ENCODE results near the gene E2F6. TPM values are rescaled to one million over a fixed set of nuclear protein-coding genes. Genes with fewer than 3 reads are reported as not detected.

Gene E2F6
- polyA plus RNA-seq, 1 of the 3 experiments (the other 2 are of a cell fraction): 15.3 TPM

GRCh38 chr2:11402436-11402835 lies 63.5 kb downstream of the E2F6 start:
- ChIA-PET CTCF (interaction anchor here (0.6 to 18.9 kb wide), 6 partner anchors 10 to 271 kb away, joined by 3 to 294 read pairs (median 6); a partner anchor contains a TSS), POLR2A (interaction anchor here (0.6 kb wide), 1 partner anchor 204 kb away, joined by 5 read pairs; no protein-coding TSS in a partner anchor)
- WGBS (ENCODE audit: low lambda C conversion rate): 95% methylated on average over 8 of the region's 9 CpGs
- no peak overlapping the region for H3K4me3 ChIP-seq (ENCODE audit: low read depth in 2 of 2, low read length in 1 of 2)
- H3K36me3 ChIP-seq (replicated peaks in 1 of 2; ENCODE audit: control insufficient read depth in 1 of 2, insufficient read depth in 2 of 2, low read length in 1 of 2): no peaks in the 10 kb centered on the region
- H3K4me1 ChIP-seq (ENCODE audit: control insufficient read depth in 1 of 2, insufficient read depth in 2 of 2, low read depth in 1 of 2, low read length in 1 of 2): peaks cover 4 to 10% of the 10 kb centered on the region in 2 experiments; a peak in 2 of 4 replicates
- H3K79me2 ChIP-seq (ENCODE audit: insufficient read depth): no peaks in the 10 kb centered on the region
- H3K27ac ChIP-seq (ENCODE audit: low read depth in 2 of 2, low read length in 1 of 2): no peak overlapping the region
- no peaks in the 10 kb centered on the region for H3K9me2 ChIP-seq
- H3K4me2 ChIP-seq: no peak overlapping the region
- no peak for DNase-seq
- H3K9me3 ChIP-seq: no peaks in the 10 kb centered on the region
- TF ChIP-seq GABPA (IDR thresholded peaks at IDR 0.05; ENCODE audit: low read depth) (no peak), SIN3A (IDR thresholded peaks at IDR 0.05; ENCODE audit: borderline replicate concordance, low read depth, low read length) (no peak)
- H3K27me3 ChIP-seq (ENCODE audit: insufficient read depth): no peaks in the 10 kb centered on the region
- no peaks in the 10 kb centered on the region for H4K20me1 ChIP-seq (ENCODE audit: insufficient read depth)
- H3K9ac ChIP-seq: no peak overlapping the region
- H3F3A ChIP-seq (replicated peaks; ENCODE audit: insufficient read depth): no peaks in the 10 kb centered on the region
- no peak overlapping the region for H2AFZ ChIP-seq (ENCODE audit: low read depth)

DNA sequence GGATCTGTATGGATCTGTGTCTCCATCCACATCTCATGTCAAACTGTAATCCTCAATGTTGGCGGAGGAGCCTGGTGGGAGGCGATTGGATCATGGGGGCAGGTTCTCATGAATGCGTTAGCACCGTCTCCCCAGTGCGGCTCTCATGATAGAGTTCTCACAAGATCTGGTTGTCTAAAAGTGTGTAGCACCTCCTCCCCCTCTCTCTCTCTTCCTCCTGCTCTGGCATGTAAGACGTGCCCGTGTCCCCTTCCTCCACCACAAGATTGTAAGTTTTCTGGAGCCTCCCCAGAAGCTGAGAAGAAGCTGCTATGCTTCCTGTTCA lies 66.6 kb downstream of the E2F6 start:
- POLR2A ChIA-PET: no interaction called here

More for the DNA sequence above, 66.6 kb downstream of the E2F6 start:
- Histone ChIP-seq H4K20me1 (ENCODE audit: insufficient read depth) (no peaks in the 10 kb centered on the region), H3K36me3 (replicated peaks in 1 of 2; ENCODE audit: control insufficient read depth in 1 of 2, insufficient read depth in 2 of 2, low read length in 1 of 2) (no peaks in the 10 kb centered on the region), H3K9me3 (no peaks in the 10 kb centered on the region), H3K9ac (no peak overlapping the region), H3K4me2 (no peak overlapping the region), H3K9me2 (no peaks in the 10 kb centered on the region), H3K27ac (ENCODE audit: low read depth in 2 of 2, low read length in 1 of 2) (no peak overlapping the region), H3K79me2 (ENCODE audit: insufficient read depth) (no peaks in the 10 kb centered on the region), H3K4me3 (ENCODE audit: low read depth in 2 of 2, low read length in 1 of 2) (no peak overlapping the region), H3K4me1 (ENCODE audit: control insufficient read depth in 1 of 2, insufficient read depth in 2 of 2, low read depth in 1 of 2, low read length in 1 of 2) (peaks cover 4 to 16% of the 10 kb centered on the region in 2 experiments; a peak in 1 of 4 replicates), H3K27me3 (ENCODE audit: insufficient read depth) (no peaks in the 10 kb centered on the region), H2AFZ (ENCODE audit: low read depth) (no peak overlapping the region), H3F3A (replicated peaks; ENCODE audit: insufficient read depth) (no peaks in the 10 kb centered on the region)
- TF ChIP-seq USF2 (IDR thresholded peaks at IDR 0.05; ENCODE audit: borderline replicate concordance, low read depth, low read length): no peak
- TF ChIP-seq RCOR1 (IDR thresholded peaks at IDR 0.05; ENCODE audit: low read length): no peak
- TF ChIP-seq REST (IDR thresholded peaks at IDR 0.05; ENCODE audit: low read depth, low read length): no peak
- no peak for TF ChIP-seq EZH2phosphoT487 (IDR thresholded peaks at IDR 0.05; ENCODE audit: borderline replicate concordance, low read depth)
- TF ChIP-seq, protein P1, sequence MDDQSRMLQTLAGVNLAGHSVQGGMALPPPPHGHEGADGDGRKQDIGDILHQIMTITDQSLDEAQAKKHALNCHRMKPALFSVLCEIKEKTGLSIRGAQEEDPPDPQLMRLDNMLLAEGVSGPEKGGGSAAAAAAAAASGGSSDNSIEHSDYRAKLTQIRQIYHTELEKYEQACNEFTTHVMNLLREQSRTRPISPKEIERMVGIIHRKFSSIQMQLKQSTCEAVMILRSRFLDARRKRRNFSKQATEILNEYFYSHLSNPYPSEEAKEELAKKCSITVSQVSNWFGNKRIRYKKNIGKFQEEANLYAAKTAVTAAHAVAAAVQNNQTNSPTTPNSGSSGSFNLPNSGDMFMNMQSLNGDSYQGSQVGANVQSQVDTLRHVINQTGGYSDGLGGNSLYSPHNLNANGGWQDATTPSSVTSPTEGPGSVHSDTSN (IDR thresholded peaks at IDR 0.05): no peak
- no peak for TF ChIP-seq SMC3 (IDR thresholded peaks at IDR 0.05; ENCODE audit: low read depth, low read length)
- WGBS (ENCODE audit: low lambda C conversion rate): 88% methylated on average over 7 of the region's 7 CpGs
- DNase-seq: no peak
- CTCF ChIA-PET: interaction anchor here (1.3 to 2.1 kb wide), 4 partner anchors 12 to 566 kb away, joined by 3 to 9 read pairs (median 4); a partner anchor contains a TSS

Data from SK-N-SH (cell line).